Kidney (tissue), 14 donors: ENCODE results near the gene INTS14. TPM values are rescaled to one million over a fixed set of nuclear protein-coding genes. Genes with fewer than 3 reads are reported as not detected.

Experiments
- DNase-seq, 5 donors: peaks; one replicate each; pipeline ENCODE4 v3.0.0-alpha.2; 2013 to 2020
- FAIRE-seq: peaks from 2 replicates; lab custom pipeline; 2012; peaks lifted over from hg19 to GRCh38; lab: Jason Lieb, UNC
- H3K27ac ChIP-seq, 2 donors: one replicate each; pipeline ENCODE4 v1.7.0; 2013; ENCODE audit warnings: low read depth in 2 of 2, low read length in 2 of 2, inconsistent platforms in 1 of 2
- H3K27me3 ChIP-seq: one replicate; pipeline ENCODE4 v1.7.1; 2013; ENCODE audit warnings: low read length, inconsistent platforms; ENCODE audit not compliant: control insufficient read depth, insufficient read depth
- H3K36me3 ChIP-seq, 3 donors: one replicate each; pipeline versions ENCODE4 v1.7.0 to v1.7.1; 2013; ENCODE audit warnings: low read length in 3 of 3, control low read depth in 1 of 3, inconsistent platforms in 1 of 3; ENCODE audit not compliant: insufficient read depth in 3 of 3, control insufficient read depth in 2 of 3
- H3K4me1 ChIP-seq, 3 donors: one replicate each; pipeline versions ENCODE4 v1.7.0 to v1.7.1; 2013; ENCODE audit warnings: low read length in 3 of 3, inconsistent platforms in 1 of 3, low read depth in 1 of 3; ENCODE audit not compliant: control insufficient read depth in 2 of 3, insufficient read depth in 2 of 3
- H3K4me3 ChIP-seq, 3 donors: one replicate each; pipeline versions ENCODE4 v1.7.0 to v1.8.1; 2013; ENCODE audit warnings: low read length in 3 of 3, control low read depth in 1 of 3, inconsistent platforms in 1 of 3
- H3K9ac ChIP-seq, 3 donors: one replicate each; pipeline versions ENCODE4 v1.7.0 to v1.7.1; 2013; ENCODE audit warnings: low read length in 3 of 3, control low read depth in 1 of 3, inconsistent platforms in 1 of 3
- H3K9me3 ChIP-seq, 3 donors: one replicate each; pipeline versions ENCODE4 v1.7.0 to v1.7.1; 2013; ENCODE audit warnings: low read length in 3 of 3, control low read depth in 1 of 3, inconsistent platforms in 1 of 3; ENCODE audit not compliant: control insufficient read depth in 2 of 3, insufficient read depth in 1 of 3
- CTCF ChIP-seq: IDR thresholded peaks from 3 replicates; pipeline ENCODE4 v1.5.1; 2012; ENCODE audit warnings: mild to moderate bottlenecking, moderate library complexity, borderline replicate concordance; ENCODE audit not compliant: insufficient read depth; ENCODE audit errors: extremely low read depth
- intact Hi-C: fragments of 100-400 bp; cut with DNase I; formaldehyde crosslinking; loops from one replicate; pipeline ENCODE4 v1.11.1; 2022
- polyA plus RNA-seq: library from polyadenylated mRNA; stranded (reverse); fragments of 350-450 nt; fragmentation: Illumina TruSeq; extraction: RNeasy Lipid Tissue Mini Kit (QIAGEN cat#74804); gene quantifications from one replicate; pipeline ENCODE4 v1.2.3, GENCODE V29; 2014; ENCODE audit warnings: low read depth, low replicate concordance; ENCODE audit not compliant: insufficient read depth
- total RNA-seq: library from RNA; stranded (reverse); fragmentation: NEBNext Ultra II Directional; extraction: Animal tissue kit (Norgen Biotek cat#: 25700); gene quantifications from one replicate; pipeline ENCODE4 v1.2.1, GENCODE V29; 2021
- donor health status: control.
- donor health status: control.
- donor health status: control.
- donor health status: control.
- donor health status: control.
- donor health status: DM: yes; HTN: yes; CAD: no.
- donor health status: Normal renal cell carcinoma (clear cell type).

The INTS14 gene
- total and polyA plus RNA-seq, 2 donors from 2014 or later: 27.8 to 37.1 TPM

DNA sequence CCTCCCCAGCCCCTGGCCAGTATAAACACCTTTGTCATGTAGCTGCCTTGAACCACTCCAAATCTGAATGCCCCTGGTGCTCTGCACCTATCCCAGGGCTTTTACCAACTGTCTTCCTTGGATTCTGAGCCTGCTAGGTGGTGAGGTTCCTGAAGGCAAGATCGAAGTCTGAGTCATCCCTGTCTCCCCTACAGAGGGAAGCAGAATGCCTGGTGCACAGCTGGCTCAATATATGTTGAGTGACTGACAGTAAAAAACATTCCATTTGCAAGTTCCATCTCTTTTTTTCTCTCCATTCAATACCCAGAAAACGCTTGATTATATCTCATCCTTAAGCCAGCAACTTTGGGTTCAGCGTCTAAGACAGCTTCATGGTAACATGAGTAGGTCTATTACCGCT lies 35.6 kb upstream of the INTS14 start:
- no peaks in the 10 kb centered on the region for H3K27me3 ChIP-seq
- no peak for TF ChIP-seq CTCF
- H3K36me3 ChIP-seq: peaks cover 0 to 3% (median 3%) of the 10 kb centered on the region in 3 donors
- DNase-seq (no peak), FAIRE-seq (no peak)
- no peaks in the 10 kb centered on the region for H3K4me1 ChIP-seq
- H3K9me3 ChIP-seq: no peaks in the 10 kb centered on the region
- intact Hi-C loops: no loop called here
- no peak overlapping the region for H3K27ac ChIP-seq
- H3K4me3 ChIP-seq: no peak overlapping the region
- H3K9ac ChIP-seq: no peak overlapping the region

GRCh38 chr15:65645392-65645791 lies 34.5 kb upstream of the INTS14 start:
- Histone ChIP-seq H3K36me3 (no peaks in the 10 kb centered on the region), H3K9me3 (no peaks in the 10 kb centered on the region), H3K27ac (no peak overlapping the region), H3K4me1 (no peaks in the 10 kb centered on the region), H3K27me3 (no peaks in the 10 kb centered on the region), H3K9ac (no peak overlapping the region), H3K4me3 (no peak overlapping the region)
- intact Hi-C loops: no loop called here
- no peak for TF ChIP-seq CTCF
- FAIRE-seq (no peak), DNase-seq (no peak)

GRCh38 chr15:65644282-65644681 lies 33.4 kb upstream of the INTS14 start:
- H3K9ac ChIP-seq: no peak overlapping the region
- no peak for FAIRE-seq
- TF ChIP-seq CTCF: no peak
- H3K36me3 ChIP-seq: no peaks in the 10 kb centered on the region
- no peak overlapping the region for H3K4me3 ChIP-seq
- H3K9me3 ChIP-seq: no peaks in the 10 kb centered on the region
- no peak overlapping the region for H3K27ac ChIP-seq
- H3K4me1 ChIP-seq: no peaks in the 10 kb centered on the region
- intact Hi-C loops: no loop called here
- H3K27me3 ChIP-seq: no peaks in the 10 kb centered on the region
- DNase-seq: no peak

DNA sequence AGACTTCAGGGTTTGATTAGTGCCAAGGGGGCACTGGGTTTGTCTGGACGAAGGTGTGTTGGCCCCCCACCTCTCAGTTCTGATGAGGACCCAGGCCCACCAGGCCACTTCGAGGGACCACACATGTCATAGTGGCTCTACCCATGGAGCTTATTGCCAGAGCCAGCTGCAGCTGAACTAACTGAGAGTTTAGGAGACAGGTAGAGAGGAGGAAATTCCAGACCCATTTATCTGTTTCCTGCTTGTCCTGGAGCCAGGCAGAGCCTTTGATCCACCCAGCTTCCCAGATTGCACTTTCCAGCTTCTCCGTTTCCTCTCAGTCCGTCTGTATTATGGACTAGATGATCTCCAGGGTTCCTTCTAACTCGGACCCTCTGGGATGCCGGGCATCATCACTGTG lies 31.7 kb upstream of the INTS14 start:
- FAIRE-seq (no peak), DNase-seq (no peak)
- Histone ChIP-seq H3K4me1 (peaks cover 0 to 4% (median 0%) of the 10 kb centered on the region in 3 donors), H3K9ac (no peak overlapping the region), H3K9me3 (no peaks in the 10 kb centered on the region), H3K27me3 (no peaks in the 10 kb centered on the region), H3K4me3 (no peak overlapping the region), H3K27ac (no peak overlapping the region), H3K36me3 (no peaks in the 10 kb centered on the region)
- intact Hi-C loops: no loop called here
- TF ChIP-seq CTCF: no peak
